ENCODE measurements around the gene TGFB2. TPM values are rescaled to one million over a fixed set of nuclear protein-coding genes. Genes with fewer than 3 reads are reported as not detected.

The TGFB2 gene
- total and polyA plus RNA-seq, 10 donors: 0.24 to 5.5 (median 2.1) TPM

- H3K27me3 ChIP-seq (replicated peaks in 1 of 7): no peaks in the 10 kb centered on the region
- TF ChIP-seq POLR2AphosphoS5 (IDR thresholded peaks at IDR 0.05) (no peak), CTCF (IDR thresholded peaks at IDR 0.05 in 8 of 11, conservative IDR thresholded peaks at IDR 0.05 in 3 of 11) (no peak), POLR2A (IDR thresholded peaks at IDR 0.05) (no peak)
- H3K9me3 ChIP-seq: no peaks in the 10 kb centered on the region
- no peak overlapping the region for H3K27ac ChIP-seq
- no peak overlapping the region for H3K4me3 ChIP-seq
- intact Hi-C loops (cut with DNase I; ENCODE audit: low total_unique reads): no loop called here
- H3K36me3 ChIP-seq: peaks cover 0 to 74% (median 23%) of the 10 kb centered on the region in 6 donors
- H3K4me1 ChIP-seq: peaks cover 0 to 2% (median 0%) of the 10 kb centered on the region in 6 donors
- no peak for DNase-seq
Measured at GRCh38 chr1:218303176-218303879, 41.8 kb upstream of the TGFB2 start.

- no peaks in the 10 kb centered on the region for H3K27me3 ChIP-seq (replicated peaks in 1 of 7)
- H3K9me3 ChIP-seq: no peaks in the 10 kb centered on the region
- TF ChIP-seq POLR2AphosphoS5 (IDR thresholded peaks at IDR 0.05) (no peak), CTCF (IDR thresholded peaks at IDR 0.05 in 8 of 11, conservative IDR thresholded peaks at IDR 0.05 in 3 of 11) (no peak), POLR2A (IDR thresholded peaks at IDR 0.05) (no peak)
- WGBS, 5 donors: 54 to 69% (median 62%) methylated on average over 8 of the region's 8 CpGs
- H3K36me3 ChIP-seq: peaks cover 0 to 86% (median 30%) of the 10 kb centered on the region in 6 donors
- H3K4me1 ChIP-seq: no peaks in the 10 kb centered on the region
- H3K27ac ChIP-seq: no peak overlapping the region
- DNase-seq: no peak
- H3K4me3 ChIP-seq: no peak overlapping the region
- intact Hi-C loops (cut with DNase I; ENCODE audit: low total_unique reads): no loop called here
Measured at GRCh38 chr1:218304281-218305039, 40.7 kb upstream of the TGFB2 start.

DNA sequence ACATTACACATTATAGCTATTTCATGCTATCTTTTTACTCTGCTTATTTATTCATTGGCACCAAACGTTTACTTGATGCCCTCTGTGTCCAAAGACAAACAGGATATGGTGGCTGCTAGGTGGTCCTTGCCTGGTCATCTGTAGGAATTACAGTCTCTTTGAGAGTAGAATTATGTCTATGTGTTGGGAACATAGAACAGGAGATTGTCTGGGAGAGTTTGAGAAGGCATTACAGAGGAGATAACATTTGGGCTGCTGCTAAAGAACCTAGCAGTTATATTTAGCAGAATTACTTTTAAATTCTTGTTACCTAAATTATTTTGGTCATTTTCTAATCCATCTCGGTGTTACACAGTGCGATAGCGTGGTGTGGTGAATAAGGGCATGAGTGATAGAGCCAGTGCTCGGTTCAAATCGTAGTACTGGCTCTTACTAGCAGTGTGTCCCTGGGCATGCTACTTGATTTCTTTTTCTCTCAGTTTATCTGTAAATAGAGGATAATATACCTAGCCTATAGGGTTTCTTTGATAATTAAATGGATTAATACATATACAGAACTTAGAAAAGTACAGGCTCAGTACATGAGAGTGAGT lies 39.6 kb upstream of the TGFB2 start:
- WGBS, 5 donors: 91 to 98% (median 92%) methylated on average over 6 of the region's 6 CpGs
- Histone ChIP-seq H3K27ac (no peak overlapping the region), H3K4me3 (no peak overlapping the region), H3K4me1 (no peaks in the 10 kb centered on the region), H3K9me3 (no peaks in the 10 kb centered on the region), H3K36me3 (peaks cover 0 to 96% (median 30%) of the 10 kb centered on the region in 6 donors), H3K27me3 (replicated peaks in 1 of 7) (no peaks in the 10 kb centered on the region)
- intact Hi-C loops (cut with DNase I; ENCODE audit: low total_unique reads): no loop called here
- TF ChIP-seq POLR2AphosphoS5 (IDR thresholded peaks at IDR 0.05) (no peak), CTCF (IDR thresholded peaks at IDR 0.05 in 8 of 11, conservative IDR thresholded peaks at IDR 0.05 in 3 of 11) (no peak), POLR2A (IDR thresholded peaks at IDR 0.05) (no peak)
- no peak for DNase-seq

GRCh38 chr1:218312509-218312908 lies 32.6 kb upstream of the TGFB2 start:
- Histone ChIP-seq H3K4me1 (no peaks in the 10 kb centered on the region), H3K9me3 (no peaks in the 10 kb centered on the region), H3K27ac (no peak overlapping the region), H3K36me3 (peaks cover 0 to 72% (median 17%) of the 10 kb centered on the region in 6 donors), H3K4me3 (no peak overlapping the region), H3K27me3 (replicated peaks in 1 of 7) (no peaks in the 10 kb centered on the region)
- intact Hi-C loops (cut with DNase I; ENCODE audit: low total_unique reads): no loop called here
- DNase-seq: no peak
- TF ChIP-seq POLR2AphosphoS5 (IDR thresholded peaks at IDR 0.05) (no peak), POLR2A (IDR thresholded peaks at IDR 0.05) (no peak), CTCF (IDR thresholded peaks at IDR 0.05 in 8 of 11, conservative IDR thresholded peaks at IDR 0.05 in 3 of 11) (no peak)
- WGBS, 5 donors: 77 to 90% (median 86%) methylated on average over 2 of the region's 2 CpGs
